KOPT-K1 (cell line): Measurements from ENCODE around the gene LSS.

Experiments used
- H3K27ac ChIP-seq: fragments of 200-600 bp; sonication (generic); 2 replicates; pipeline ENCODE4 v1.5.1; 2016; ENCODE audit warnings: antibody characterized with exemption, mild to moderate bottlenecking, low read depth, low read length; ENCODE audit not compliant: poor library complexity, severe bottlenecking
- H3K36me3 ChIP-seq: fragments of 200-600 bp; sonication (generic); 2 replicates; pipeline ENCODE4 v1.5.1; 2017; ENCODE audit warnings: antibody characterized with exemption, mild to moderate bottlenecking, low read length, moderate library complexity; ENCODE audit not compliant: insufficient read depth
- H3K9me3 ChIP-seq: fragments of 200-600 bp; sonication (generic); 2 replicates; pipeline ENCODE4 v1.5.1; 2017; ENCODE audit warnings: antibody characterized with exemption, low read length, mild to moderate bottlenecking; ENCODE audit not compliant: insufficient read depth, poor library complexity, severe bottlenecking

The LSS gene

DNA sequence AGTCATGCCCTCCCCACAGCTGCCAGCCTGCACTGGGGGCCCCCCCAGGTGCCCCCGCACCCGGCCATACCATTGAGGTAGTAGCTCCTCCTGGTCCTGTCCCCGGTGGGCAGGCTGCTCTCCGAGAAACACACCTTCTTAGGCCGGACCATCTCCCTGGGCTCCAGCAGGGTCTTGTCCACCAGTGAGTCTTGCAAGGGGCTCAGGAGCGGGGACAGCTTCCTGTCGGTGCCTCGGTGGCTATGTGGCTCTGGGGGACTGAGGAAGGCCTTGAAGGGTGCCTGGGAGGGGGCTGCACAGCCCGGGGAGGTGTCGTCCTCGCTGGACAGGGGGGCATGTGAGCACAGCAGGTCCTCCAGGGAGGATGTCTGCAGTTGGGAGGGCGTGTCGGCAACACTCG lies 60.3 kb downstream of the LSS start:
- no peaks in the 10 kb centered on the region for H3K9me3 ChIP-seq
- no peak overlapping the region for H3K27ac ChIP-seq
- H3K36me3 ChIP-seq: no peaks in the 10 kb centered on the region

GRCh38 chr21:46165098-46165497 lies 63.5 kb downstream of the LSS start:
- no peaks in the 10 kb centered on the region for H3K9me3 ChIP-seq
- H3K36me3 ChIP-seq: no peaks in the 10 kb centered on the region
- no peak overlapping the region for H3K27ac ChIP-seq

- Histone ChIP-seq H3K9me3 (no peaks in the 10 kb centered on the region), H3K36me3 (no peaks in the 10 kb centered on the region), H3K27ac (no peak overlapping the region)
Measured at GRCh38 chr21:46163380-46163779, 65.2 kb downstream of the LSS start.

DNA sequence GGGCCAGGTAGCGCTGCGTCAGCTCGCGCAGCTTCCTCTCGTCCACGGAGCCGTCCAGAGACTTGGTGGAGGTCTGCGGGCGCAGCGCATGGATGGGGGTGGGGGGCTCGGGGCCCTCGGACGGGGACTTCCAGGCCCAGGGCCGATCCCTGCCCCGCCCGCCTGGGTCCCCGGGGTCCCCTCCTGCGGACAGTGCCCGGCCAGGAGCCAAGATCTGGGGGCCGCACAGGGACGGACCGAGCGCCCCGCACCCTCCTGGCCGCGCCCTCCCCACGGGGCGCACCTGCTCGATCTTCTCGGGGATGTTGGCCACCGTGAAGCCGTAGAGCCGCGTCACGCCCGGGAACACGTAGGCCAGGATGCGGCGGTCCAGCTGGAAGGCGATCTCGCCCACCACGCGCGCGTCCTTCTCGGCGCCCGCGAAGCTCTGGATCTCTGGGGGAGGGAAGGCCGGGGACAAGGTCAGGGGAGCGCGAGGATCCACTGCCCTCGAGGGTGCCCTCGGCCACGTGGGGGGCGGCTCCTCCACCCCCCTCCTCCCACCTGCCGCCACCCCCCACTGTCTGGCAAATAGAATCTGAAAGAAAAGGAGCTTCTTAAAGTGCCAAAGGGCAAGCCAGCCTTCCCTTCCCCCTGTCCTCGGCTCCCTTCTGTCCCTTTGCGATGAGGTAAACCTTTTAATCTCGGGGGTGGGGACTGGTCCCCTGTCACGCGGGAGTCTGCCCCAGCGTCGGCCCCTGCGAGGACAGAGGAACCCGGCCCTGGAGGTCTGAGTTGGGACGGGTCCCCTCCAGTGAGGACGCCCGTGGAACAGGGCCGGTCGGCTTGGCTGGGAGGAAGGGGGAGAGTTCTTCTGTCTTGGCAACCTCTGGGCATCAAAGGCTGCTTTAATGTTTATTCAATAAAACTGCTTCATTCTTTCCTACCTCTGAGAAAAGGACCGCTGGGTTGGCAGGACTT lies 66.7 kb downstream of the LSS start:
- H3K36me3 ChIP-seq: no peaks in the 10 kb centered on the region
- H3K9me3 ChIP-seq: no peaks in the 10 kb centered on the region
- H3K27ac ChIP-seq: no peak overlapping the region

DNA sequence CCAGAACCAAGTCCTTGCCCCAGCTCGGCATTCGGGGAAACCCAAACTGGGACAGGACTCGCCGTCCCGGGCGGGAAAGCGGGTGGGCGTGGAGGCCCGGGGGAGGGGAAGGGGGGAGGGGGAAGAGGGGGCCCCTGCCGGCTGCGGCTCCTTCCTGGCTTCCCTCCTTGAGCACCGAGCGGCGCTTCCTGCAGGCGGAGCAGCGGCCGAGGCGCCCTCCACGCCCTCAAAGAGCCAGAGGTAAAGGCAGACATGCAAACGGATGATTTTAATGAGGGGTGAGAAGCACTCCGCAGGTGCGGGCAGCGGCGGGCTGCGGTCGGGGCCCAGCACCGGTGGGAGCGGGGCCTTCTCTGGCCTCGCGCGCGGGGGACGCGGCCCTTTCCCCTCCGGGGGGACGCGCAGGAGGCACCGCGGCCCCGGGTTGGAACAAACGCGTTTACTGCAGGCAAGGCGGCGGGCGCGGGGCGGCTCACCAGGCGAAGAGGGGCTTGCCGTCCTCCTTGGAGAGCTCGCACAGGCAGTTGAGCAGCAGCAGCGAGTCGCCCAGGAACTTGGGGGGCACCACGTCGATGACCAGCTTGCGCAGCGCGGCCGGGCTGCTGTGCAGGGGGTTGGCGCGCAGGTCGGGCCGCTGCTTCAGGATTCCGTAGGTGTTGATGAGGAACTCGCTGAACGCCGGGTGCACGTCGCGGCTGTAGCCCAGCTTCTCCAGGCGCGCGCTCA lies 67.5 kb downstream of the LSS start:
- Histone ChIP-seq H3K27ac (no peak overlapping the region), H3K9me3 (no peaks in the 10 kb centered on the region), H3K36me3 (no peaks in the 10 kb centered on the region)

DNA sequence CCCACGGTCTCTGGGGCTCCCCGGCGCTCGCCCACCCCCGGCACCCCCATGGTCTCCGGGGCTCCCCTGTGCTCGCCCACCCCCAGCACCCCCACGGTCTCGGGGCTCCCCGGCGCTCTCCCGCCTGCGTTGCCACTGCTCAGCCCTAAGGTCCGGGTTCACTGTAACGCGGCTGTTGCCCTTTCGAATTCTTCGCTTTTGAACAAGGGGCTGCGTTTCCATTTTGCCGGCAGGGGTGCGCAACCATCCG lies 68.0 kb downstream of the LSS start:
- H3K36me3 ChIP-seq: no peaks in the 10 kb centered on the region
- H3K27ac ChIP-seq: no peak overlapping the region
- H3K9me3 ChIP-seq: no peaks in the 10 kb centered on the region

DNA sequence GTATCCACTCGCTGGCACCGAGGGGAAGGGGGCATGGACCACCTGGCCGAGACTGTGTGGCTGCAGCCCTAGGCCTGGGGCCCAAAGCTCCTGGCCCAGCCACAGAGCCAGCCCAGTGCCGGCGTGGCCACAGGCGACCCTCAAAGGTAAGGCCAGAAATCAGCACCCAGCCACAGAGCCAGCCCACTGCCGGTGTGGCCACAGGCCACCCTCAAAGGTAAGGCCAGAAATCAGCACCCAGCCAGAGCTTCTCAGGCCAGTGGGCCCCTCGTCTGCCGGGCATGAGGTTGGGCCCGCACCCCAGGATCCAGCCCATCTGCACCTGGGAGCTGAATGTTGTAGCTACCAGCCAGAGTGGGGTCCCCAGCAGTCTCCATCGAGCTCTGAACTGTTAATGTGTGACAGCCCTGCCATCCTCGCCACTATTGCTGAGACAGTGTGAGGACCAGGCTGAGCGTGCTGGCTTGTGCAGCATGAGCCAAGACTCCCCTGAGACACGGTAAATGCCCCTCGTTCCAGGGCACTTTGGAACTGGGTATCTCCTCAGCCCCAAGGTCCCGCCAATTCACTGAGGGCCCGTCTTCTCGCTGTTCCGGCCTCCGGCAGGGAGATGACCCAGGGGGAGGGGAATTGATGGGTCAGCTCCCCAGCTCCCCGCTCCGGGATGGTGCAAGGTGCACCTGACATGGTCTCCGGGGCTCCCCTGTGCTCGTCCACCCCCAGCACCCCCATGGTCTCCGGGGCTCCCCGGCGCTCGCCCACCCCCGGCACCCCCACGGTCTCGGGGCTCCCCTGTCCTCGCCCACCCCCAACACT lies 68.5 kb downstream of the LSS start:
- Histone ChIP-seq H3K9me3 (no peaks in the 10 kb centered on the region), H3K27ac (no peak overlapping the region), H3K36me3 (no peaks in the 10 kb centered on the region)

GRCh38 chr21:46159390-46159789 lies 69.2 kb downstream of the LSS start:
- Histone ChIP-seq H3K36me3 (no peaks in the 10 kb centered on the region), H3K9me3 (no peaks in the 10 kb centered on the region), H3K27ac (no peak overlapping the region)

DNA sequence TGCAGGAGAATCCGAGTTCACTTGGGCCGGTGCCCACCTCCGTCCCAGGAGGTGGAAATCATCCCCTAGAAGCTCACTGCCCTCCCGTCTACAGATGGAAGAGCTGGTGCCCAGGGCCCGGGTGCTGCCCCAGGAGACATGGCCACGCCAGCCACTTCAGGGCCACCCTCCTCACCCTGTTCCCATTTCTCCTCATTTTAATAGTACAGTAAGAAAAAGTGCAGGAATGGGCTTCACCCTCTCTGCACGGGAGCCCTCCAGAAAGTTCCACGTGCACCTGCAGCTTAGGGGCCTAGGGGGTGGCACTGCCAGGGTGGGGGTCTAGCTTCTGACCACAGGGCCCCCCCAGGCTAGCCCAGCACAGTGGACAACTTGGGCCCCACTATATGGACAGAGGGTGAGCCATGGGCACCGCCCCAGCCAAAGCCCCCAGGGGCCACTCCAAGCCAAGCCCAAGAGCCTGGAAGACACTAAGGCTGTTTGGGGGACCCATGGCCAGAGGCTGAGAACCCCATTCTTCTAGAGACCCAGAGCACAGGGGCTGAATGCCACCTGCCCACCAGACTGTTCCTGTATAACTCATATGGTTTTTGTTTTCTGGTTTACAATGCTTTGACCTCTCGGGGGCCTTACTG lies 69.8 kb downstream of the LSS start:
- no peak overlapping the region for H3K27ac ChIP-seq
- H3K9me3 ChIP-seq: no peaks in the 10 kb centered on the region
- no peaks in the 10 kb centered on the region for H3K36me3 ChIP-seq

- Histone ChIP-seq H3K36me3 (no peaks in the 10 kb centered on the region), H3K27ac (no peak overlapping the region), H3K9me3 (no peaks in the 10 kb centered on the region)
Measured at GRCh38 chr21:46157987-46158451, 70.6 kb downstream of the LSS start.

DNA sequence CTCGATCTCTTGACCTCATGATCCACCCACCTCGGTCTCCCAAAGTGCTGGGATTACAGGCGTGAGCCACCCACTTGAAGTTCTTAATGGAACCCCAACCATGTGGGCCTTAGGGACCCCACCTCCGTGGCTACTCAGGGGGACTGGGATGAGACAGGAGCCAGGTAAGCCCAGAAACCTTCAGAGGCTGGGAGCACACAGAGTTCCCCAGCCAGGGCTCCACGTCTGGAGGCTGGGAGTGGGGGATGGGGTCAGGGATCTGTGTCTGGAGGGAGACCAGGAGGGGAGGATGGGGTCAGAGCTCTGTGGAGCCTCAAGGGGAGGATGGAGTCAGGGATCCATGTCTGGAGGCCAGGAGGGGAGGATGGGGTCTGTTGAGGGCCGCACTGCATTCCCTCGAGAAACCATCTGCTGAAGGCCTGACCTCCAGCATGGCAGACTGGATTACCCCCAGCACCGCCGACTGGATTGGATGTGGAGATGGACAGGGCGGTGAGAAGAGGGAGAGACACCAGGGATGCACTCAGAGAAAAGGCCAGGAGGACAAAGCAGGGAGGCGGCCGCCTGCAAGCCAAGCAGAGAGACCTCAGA lies 71.1 kb downstream of the LSS start:
- Histone ChIP-seq H3K9me3 (no peaks in the 10 kb centered on the region), H3K27ac (no peak overlapping the region), H3K36me3 (no peaks in the 10 kb centered on the region)

GRCh38 chr21:46156678-46157077 lies 71.9 kb downstream of the LSS start:
- no peaks in the 10 kb centered on the region for H3K36me3 ChIP-seq
- H3K27ac ChIP-seq: no peak overlapping the region
- no peaks in the 10 kb centered on the region for H3K9me3 ChIP-seq

DNA sequence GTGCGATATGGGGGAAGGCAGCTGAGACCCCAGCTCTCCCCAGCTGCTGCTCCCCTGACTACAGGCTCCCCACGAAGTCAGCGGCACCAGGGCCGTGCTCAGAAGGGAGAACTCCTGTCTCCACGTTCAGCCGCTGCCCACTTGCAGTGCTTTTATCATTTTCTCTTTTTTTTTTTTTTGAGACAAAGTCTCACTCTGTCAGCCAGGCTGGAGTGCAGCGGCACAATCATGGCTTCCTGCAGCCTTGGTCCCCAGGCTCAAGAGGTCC lies 72.3 kb downstream of the LSS start:
- Histone ChIP-seq H3K36me3 (no peaks in the 10 kb centered on the region), H3K27ac (no peak overlapping the region), H3K9me3 (no peaks in the 10 kb centered on the region)

DNA sequence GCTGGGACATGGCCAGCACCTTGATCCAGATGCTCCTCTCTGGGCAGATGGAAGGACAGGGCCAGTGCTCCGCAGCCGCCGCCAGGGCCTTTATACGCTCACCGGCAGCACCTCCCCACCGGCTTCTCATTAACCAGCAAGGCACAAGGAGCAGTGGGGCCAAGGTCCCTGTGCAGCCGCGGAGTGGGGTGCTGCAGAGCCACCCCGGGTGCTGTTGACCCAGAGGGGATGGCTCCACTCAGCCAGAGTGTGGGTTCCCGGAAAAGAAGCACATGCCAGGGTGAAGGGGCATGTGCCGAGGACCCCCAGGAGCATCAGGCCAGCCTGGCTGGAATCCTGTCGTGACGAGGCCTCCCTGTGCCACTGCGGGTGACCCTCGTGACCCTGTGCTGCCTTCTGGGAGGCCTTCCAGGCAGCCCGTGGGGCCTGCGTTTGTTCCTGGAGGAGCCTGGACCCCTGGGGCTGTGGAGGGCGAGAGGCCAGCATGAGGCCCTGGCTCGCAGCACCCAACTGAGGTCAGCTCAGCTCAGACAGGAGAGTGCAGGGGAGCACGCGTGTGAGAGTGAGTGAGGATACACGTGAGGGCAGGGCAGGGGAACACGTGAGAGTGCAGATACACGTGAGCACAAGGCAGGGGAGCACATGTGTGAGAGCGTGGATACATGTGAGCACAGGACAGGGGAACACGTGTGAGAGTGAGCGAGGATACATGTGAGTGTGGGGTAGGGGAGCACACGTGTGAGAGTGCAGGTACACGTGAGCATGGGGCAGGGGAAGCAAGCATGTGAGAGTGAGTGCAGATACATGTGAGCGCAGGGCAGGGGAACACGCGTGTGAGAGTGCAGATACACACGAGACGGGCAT lies 72.8 kb downstream of the LSS start, which contains the start of gene FTCD:
Gene FTCD, minus strand, starts transcription at position 66 of the 864 bp plus-strand sequence. Its CDS starts 56 bp downstream, at position 10.
- no peaks in the 10 kb centered on the region for H3K36me3 ChIP-seq
- no peak within 1 kb of the TSS for H3K27ac ChIP-seq
- no peaks in the 10 kb centered on the region for H3K9me3 ChIP-seq
